ENCODE data around the gene KRTAP10-10. TPM values are rescaled to one million over a fixed set of nuclear protein-coding genes. Genes with fewer than 3 reads are reported as not detected.
A peak's percentile ranks its signal among the peaks of the same experiment; 100 is the strongest.

The KRTAP10-10 gene
- total and polyA plus RNA-seq, 2 of the 8 experiments (the other 6 are each of a cell fraction or from before 2014, with no cell fraction given) = not detected

DNA sequence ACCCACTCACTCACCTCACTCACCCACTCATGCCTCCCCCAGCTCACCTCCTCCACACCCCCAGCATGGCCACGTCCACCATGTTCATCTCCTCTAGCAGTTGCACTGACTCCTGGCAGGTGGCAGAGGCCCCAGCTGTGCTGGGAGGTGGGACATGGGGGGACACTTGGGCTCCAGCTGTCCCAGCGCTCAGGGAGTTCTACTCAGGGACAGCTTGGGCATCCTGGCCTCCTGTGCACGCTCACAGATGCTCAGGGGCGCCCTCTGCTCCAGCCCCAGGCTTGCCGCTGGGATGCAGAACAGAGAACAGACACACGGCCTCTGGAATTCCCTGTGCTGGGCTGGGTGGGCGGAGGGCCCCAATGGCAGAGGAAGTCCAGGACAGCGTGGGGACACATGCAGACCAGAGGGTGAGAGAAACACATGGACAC lies 20.1 kb upstream of the KRTAP10-10 start:
- Histone ChIP-seq H3K4me1 (replicated peaks in 1 of 4; ENCODE audit: control insufficient read depth in 3 of 4, insufficient read depth in 4 of 4, low read length in 3 of 4) (peaks cover 0 to 6% (median 2%) of the 10 kb centered on the region in 4 experiments; a peak in 4 of 7 replicates), H3K79me1 (ENCODE audit: low read depth, low read length) (no peaks in the 10 kb centered on the region; the same call in 1 of the 2 replicates), H3K23me2 (ENCODE audit: low read depth, low read length) (no peaks in the 10 kb centered on the region), H3K23ac (ENCODE audit: insufficient read length) (no peak overlapping the region), H2BK12ac (ENCODE audit: low read depth, low read length) (peak overlapping the region; percentile 84; the same call in 1 of the 2 replicates), H3K9me3 (ENCODE audit: insufficient read depth in 2 of 2, low read depth in 1 of 2, low read length in 1 of 2) (peaks cover 6 to 7% of the 10 kb centered on the region in 2 experiments; a peak in 2 of 4 replicates), H3K79me2 (ENCODE audit: control insufficient read depth in 1 of 2, insufficient read depth in 2 of 2, low read length in 2 of 2) (no peaks in the 10 kb centered on the region), H2BK20ac (ENCODE audit: low read length) (no peak overlapping the region; the same call in 1 of the 2 replicates), H4K5ac (ENCODE audit: insufficient read length, low read depth, low read length) (no peak overlapping the region), H3K18ac (ENCODE audit: extremely low read depth, low read length) (peak overlapping the region; percentile 32; the same call in 1 of the 2 replicates), H2AFZ (ENCODE audit: low read length) (no peak overlapping the region), H3K4ac (replicated peaks; ENCODE audit: insufficient read length, low read depth, low read length) (peak overlapping the region; percentile 28), H2AK5ac (ENCODE audit: low read depth, low read length) (no peak overlapping the region), H4K8ac (ENCODE audit: extremely low read depth, insufficient read depth, low read length) (no peak overlapping the region), H3K27ac (ENCODE audit: low read depth, low read length) (no peak overlapping the region), H2BK5ac (ENCODE audit: low read depth, low read length) (no peak overlapping the region; the same call in 1 of the 2 replicates), H4K20me1 (replicated peaks in 1 of 2; ENCODE audit: control insufficient read depth in 1 of 2, insufficient read depth in 2 of 2, low read length in 2 of 2) (peaks cover 0 to 1% of the 10 kb centered on the region in 2 experiments), H2BK120ac (replicated peaks; ENCODE audit: low read depth, low read length) (no peak overlapping the region), H3K14ac (ENCODE audit: insufficient read length) (no peak overlapping the region), H3K4me2 (ENCODE audit: insufficient read depth in 1 of 2, low read depth in 2 of 2, low read length in 2 of 2) (no peak overlapping the region), H3K56ac (replicated peaks; ENCODE audit: insufficient read length, low read depth, low read length) (no peak overlapping the region), H2BK15ac (ENCODE audit: low read length) (0 out of 2 replicates have a peak overlapping the region, but pooled peaks have one; percentile 46), H3K27me3 (replicated peaks in 1 of 4; ENCODE audit: control insufficient read depth in 3 of 4, extremely low read depth in 1 of 4, insufficient read depth in 3 of 4, low read length in 3 of 4) (no peaks in the 10 kb centered on the region), H4K91ac (replicated peaks; ENCODE audit: insufficient read length, low read length) (peak overlapping the region; percentile 55), H3K9ac (replicated peaks in 1 of 4; ENCODE audit: extremely low read depth in 1 of 4, low read depth in 3 of 4, low read length in 3 of 4) (no peak overlapping the region), H3K36me3 (ENCODE audit: control insufficient read depth in 2 of 4, insufficient read depth in 4 of 4, low read length in 3 of 4) (no peaks in the 10 kb centered on the region), H3K4me3 (ENCODE audit: extremely low read depth in 1 of 4, insufficient read depth in 2 of 4, low read depth in 3 of 4, low read length in 4 of 4) (no peak overlapping the region)
- FAIRE-seq (no peak), DNase-seq (ENCODE audit: low read depth in 1 of 2, low spot score in 2 of 2) (peak in 1 of 2 experiments; percentile 53)
- TF ChIP-seq RAD21 (IDR thresholded peaks at IDR 0.05 in 1 of 2, conservative IDR thresholded peaks at IDR 0.05 in 1 of 2; ENCODE audit: low read depth in 2 of 2, low read length in 2 of 2) (peak; percentile 25 to 35; a peak in 3 of 4 replicates), TEAD4 (IDR thresholded peaks at IDR 0.05; ENCODE audit: low read depth, low read length) (0 out of 2 replicates have a peak, but pooled peaks have one; percentile 13), CHD2 (IDR thresholded peaks at IDR 0.05; ENCODE audit: low read length) (no peak)
- TF ChIP-seq, protein P1, sequence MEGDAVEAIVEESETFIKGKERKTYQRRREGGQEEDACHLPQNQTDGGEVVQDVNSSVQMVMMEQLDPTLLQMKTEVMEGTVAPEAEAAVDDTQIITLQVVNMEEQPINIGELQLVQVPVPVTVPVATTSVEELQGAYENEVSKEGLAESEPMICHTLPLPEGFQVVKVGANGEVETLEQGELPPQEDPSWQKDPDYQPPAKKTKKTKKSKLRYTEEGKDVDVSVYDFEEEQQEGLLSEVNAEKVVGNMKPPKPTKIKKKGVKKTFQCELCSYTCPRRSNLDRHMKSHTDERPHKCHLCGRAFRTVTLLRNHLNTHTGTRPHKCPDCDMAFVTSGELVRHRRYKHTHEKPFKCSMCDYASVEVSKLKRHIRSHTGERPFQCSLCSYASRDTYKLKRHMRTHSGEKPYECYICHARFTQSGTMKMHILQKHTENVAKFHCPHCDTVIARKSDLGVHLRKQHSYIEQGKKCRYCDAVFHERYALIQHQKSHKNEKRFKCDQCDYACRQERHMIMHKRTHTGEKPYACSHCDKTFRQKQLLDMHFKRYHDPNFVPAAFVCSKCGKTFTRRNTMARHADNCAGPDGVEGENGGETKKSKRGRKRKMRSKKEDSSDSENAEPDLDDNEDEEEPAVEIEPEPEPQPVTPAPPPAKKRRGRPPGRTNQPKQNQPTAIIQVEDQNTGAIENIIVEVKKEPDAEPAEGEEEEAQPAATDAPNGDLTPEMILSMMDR (IDR thresholded peaks at IDR 0.05; ENCODE audit: control extremely low read depth in 1 of 3, insufficient read depth in 1 of 3, low read depth in 1 of 3, low read length in 3 of 3) = peak in 1 of 3 experiments; percentile 22; a peak in 1 of 4 replicates
- WGBS, 2 experiments (ENCODE audit: extremely low coverage in 1 of 2, insufficient coverage in 1 of 2, insufficient read length in 1 of 2, insufficient replicate concordance in 2 of 2, low coverage in 1 of 2, low lambda C conversion rate in 2 of 2, missing lambda C conversion rate in 1 of 2) = 69% methylated on average over 8 of the region's 8 CpGs; no CpG with 5 or more reads in 1 of the 2 experiments
- POLR2A ChIA-PET (ENCODE audit: partially characterized antibody) = interaction anchor here (0.7 to 1.7 kb wide), 4 partner anchors 17 to 97 kb away, joined by 3 to 4 read pairs (median 3); no protein-coding TSS in a partner anchor
- CTCF ChIA-PET (ENCODE audit: partially characterized antibody) = interaction anchor here (0.7 to 4.0 kb wide), 12 partner anchors 9 to 184 kb away, joined by 3 to 16 read pairs (median 4); partner anchors contain the start of genes KRTAP10-9 and UBE2G2

Data from H1 (cell line).